Tibial artery (tissue), 4 donors: Measurements from ENCODE around the gene CD151.

Source experiments
- DNase-seq, 2 donors: peaks; one replicate each; pipeline ENCODE4 v3.0.0-alpha.2; 2019
- H3K27ac ChIP-seq, 2 donors: fragments of 200-600 bp; sonication (generic) in 1 of 2; 1 replicate in 1 of 2; 2 replicates in 1 of 2; pipeline ENCODE4 v1.5.1; 2018 to 2019; ENCODE audit warnings: mild to moderate bottlenecking in 1 of 2
- H3K27me3 ChIP-seq, 2 donors: fragments of 200-600 bp; sonication (generic) in 1 of 2; one replicate each; pipeline versions ENCODE4 v1.5.1 to v1.6.0; 2016 to 2019
- H3K36me3 ChIP-seq, 3 donors: fragments of 200-600 bp; sonication (generic) in 2 of 3; one replicate each; pipeline ENCODE4 v1.5.1; 2016 to 2019; ENCODE audit warnings: mild to moderate bottlenecking in 2 of 3
- H3K4me1 ChIP-seq, 4 donors: fragments of 200-600 bp; sonication (generic) in 2 of 4; 1 replicate in 3 of 4; 2 replicates in 1 of 4; pipeline ENCODE4 v1.5.1; 2016 to 2019
- H3K4me3 ChIP-seq, 2 donors: fragments of 200-600 bp; sonication (generic) in 1 of 2; 1 replicate in 1 of 2; 2 replicates in 1 of 2; pipeline ENCODE4 v1.5.1; 2018 to 2019; ENCODE audit warnings: mild to moderate bottlenecking in 2 of 2
- H3K9me3 ChIP-seq, 3 donors: fragments of 200-600 bp; sonication (generic) in 1 of 3; one replicate each; pipeline ENCODE4 v1.5.1; 2016 to 2019
- CTCF ChIP-seq, 2 experiments: fragments of 200-600 bp in 1 of 2; fragments of 450-650 bp in 1 of 2; IDR thresholded peaks; one replicate each; pipeline ENCODE4 v1.5.1; 2017 to 2019; ENCODE audit warnings: antibody characterized with exemption in 2 of 2, mild to moderate bottlenecking in 1 of 2, moderate library complexity in 1 of 2
- intact Hi-C: fragments of 100-400 bp; cut with DNase I; formaldehyde crosslinking; loops from one replicate; pipeline ENCODE4 v1.15.0; 2023; ENCODE audit warnings: low total_unique reads

Gene CD151

GRCh38 chr11:863910-864827 lies 31.4 kb downstream of the CD151 start:
- peaks cover 0 to 23% (median 9%) of the 10 kb centered on the region in 4 donors for H3K4me1 ChIP-seq
- no peak overlapping the region for H3K27ac ChIP-seq
- intact Hi-C loops: no loop called here
- no peak for TF ChIP-seq CTCF (IDR thresholded peaks at IDR 0.05)
- no peaks in the 10 kb centered on the region for H3K9me3 ChIP-seq
- H3K27me3 ChIP-seq: no peaks in the 10 kb centered on the region
- no peak for DNase-seq
- peaks cover 0 to 68% (median 40%) of the 10 kb centered on the region in 3 donors for H3K36me3 ChIP-seq
- no peak overlapping the region for H3K4me3 ChIP-seq

GRCh38 chr11:864898-865297 lies 32.1 kb downstream of the CD151 start:
- no peak for TF ChIP-seq CTCF (IDR thresholded peaks at IDR 0.05)
- Histone ChIP-seq H3K27me3 (no peaks in the 10 kb centered on the region), H3K9me3 (no peaks in the 10 kb centered on the region), H3K36me3 (peaks cover 0 to 76% (median 40%) of the 10 kb centered on the region in 3 donors), H3K27ac (no peak overlapping the region), H3K4me3 (no peak overlapping the region), H3K4me1 (peaks cover 0 to 17% (median 3%) of the 10 kb centered on the region in 4 donors)
- intact Hi-C loops: no loop called here
- no peak for DNase-seq

GRCh38 chr11:865462-866430 lies 33.0 kb downstream of the CD151 start:
- Histone ChIP-seq H3K36me3 (peaks cover 0 to 81% (median 40%) of the 10 kb centered on the region in 3 donors), H3K4me3 (no peak overlapping the region), H3K27me3 (no peaks in the 10 kb centered on the region), H3K4me1 (peaks cover 0 to 12% (median 0%) of the 10 kb centered on the region in 4 donors), H3K27ac (no peak overlapping the region), H3K9me3 (no peaks in the 10 kb centered on the region)
- no peak for DNase-seq
- intact Hi-C loops: no loop called here
- TF ChIP-seq CTCF (IDR thresholded peaks at IDR 0.05): no peak

GRCh38 chr11:866481-866880 lies 33.7 kb downstream of the CD151 start:
- TF ChIP-seq CTCF (IDR thresholded peaks at IDR 0.05): no peak
- no peaks in the 10 kb centered on the region for H3K27me3 ChIP-seq
- no peaks in the 10 kb centered on the region for H3K9me3 ChIP-seq
- no peak for DNase-seq
- H3K36me3 ChIP-seq: peaks cover 0 to 81% (median 40%) of the 10 kb centered on the region in 3 donors
- H3K4me3 ChIP-seq: no peak overlapping the region
- peaks cover 0 to 12% (median 0%) of the 10 kb centered on the region in 4 donors for H3K4me1 ChIP-seq
- intact Hi-C loops: no loop called here
- H3K27ac ChIP-seq: no peak overlapping the region

GRCh38 chr11:867856-868358 lies 35.2 kb downstream of the CD151 start:
- Histone ChIP-seq H3K4me3 (no peak overlapping the region), H3K4me1 (no peaks in the 10 kb centered on the region), H3K27ac (no peak overlapping the region), H3K9me3 (no peaks in the 10 kb centered on the region), H3K36me3 (peaks cover 0 to 79% (median 35%) of the 10 kb centered on the region in 3 donors), H3K27me3 (no peaks in the 10 kb centered on the region)
- no peak for DNase-seq
- TF ChIP-seq CTCF (IDR thresholded peaks at IDR 0.05): no peak
- intact Hi-C loops: no loop called here
